Measurements from ENCODE around the gene MAMDC2.

DNA sequence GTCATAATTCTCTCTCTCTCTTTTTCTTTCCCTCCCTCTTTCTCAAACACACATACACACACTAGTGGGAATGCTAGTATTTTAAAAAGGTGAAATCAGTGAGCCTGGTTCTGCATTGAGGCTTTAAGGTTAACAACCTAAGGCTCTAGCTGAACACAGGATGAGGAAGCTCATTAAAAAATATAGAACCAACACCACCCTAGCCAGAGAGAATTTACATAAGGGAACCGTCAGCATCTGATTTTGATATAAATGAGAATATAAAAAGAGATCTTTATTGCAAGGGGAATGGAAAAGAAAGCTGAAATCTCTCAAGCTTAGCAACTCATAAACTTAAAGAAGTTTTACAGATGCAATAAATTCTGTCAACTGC lies 100.5 kb downstream of the MAMDC2 start:
- no peak for TF ChIP-seq CTCF (IDR thresholded peaks at IDR 0.05)
- TF ChIP-seq POLR2A (IDR thresholded peaks at IDR 0.05) = no peak
- no peak for TF ChIP-seq POLR2AphosphoS5 (IDR thresholded peaks at IDR 0.05)
